Activated naive CD4-positive, alpha-beta T cell treated with anti-CD3 and anti-CD28 coated beads for 36 hours (primary cell): ENCODE measurements around the gene ZNF512. TPM values are rescaled to one million over a fixed set of nuclear protein-coding genes. Genes with fewer than 3 reads are reported as not detected.

Source experiments
- CTCF ChIA-PET: fragments of 350-600 bp; sonication (Branson Sonifier 250); formaldehyde crosslinking; loops from one replicate; lab custom pipeline; 2021; ENCODE audit warnings: antibody characterized with exemption; lab: Charles Lee
- DNase-seq: peaks from one replicate; pipeline ENCODE4 v3.0.0-alpha.2; 2020
- H3K27ac Mint-ChIP-seq: one replicate; pipeline ENCODE4 v1.8.0; 2021; ENCODE audit warnings: mild to moderate bottlenecking, mixed read lengths
- H3K27me3 Mint-ChIP-seq: one replicate; pipeline ENCODE4 v1.8.0; 2021; ENCODE audit warnings: low read depth, mixed read lengths
- H3K36me3 Mint-ChIP-seq: one replicate; pipeline ENCODE4 v1.8.0; 2021; ENCODE audit warnings: low read depth, mixed read lengths
- H3K4me1 Mint-ChIP-seq: one replicate; pipeline ENCODE4 v1.8.0; 2021; ENCODE audit warnings: low read depth, mixed read lengths
- H3K4me3 Mint-ChIP-seq: one replicate; pipeline ENCODE4 v1.8.0; 2021; ENCODE audit warnings: mild to moderate bottlenecking, moderate library complexity, mixed read lengths
- H3K9me3 Mint-ChIP-seq: one replicate; pipeline ENCODE4 v1.8.0; 2021; ENCODE audit warnings: mixed read lengths
- intact Hi-C: fragments of 100-400 bp; cut with micrococcal nuclease; formaldehyde crosslinking; loops from one replicate; pipeline ENCODE4 v1.15.1; 2023
- total RNA-seq, 2 experiments: library from RNA; stranded (reverse); gene quantifications; one replicate each; pipeline ENCODE4 v1.2.3, GENCODE V29; 2021

The ZNF512 gene
- total RNA-seq, 2 experiments from 2014 or later = 34.7 to 35.8 TPM

DNA sequence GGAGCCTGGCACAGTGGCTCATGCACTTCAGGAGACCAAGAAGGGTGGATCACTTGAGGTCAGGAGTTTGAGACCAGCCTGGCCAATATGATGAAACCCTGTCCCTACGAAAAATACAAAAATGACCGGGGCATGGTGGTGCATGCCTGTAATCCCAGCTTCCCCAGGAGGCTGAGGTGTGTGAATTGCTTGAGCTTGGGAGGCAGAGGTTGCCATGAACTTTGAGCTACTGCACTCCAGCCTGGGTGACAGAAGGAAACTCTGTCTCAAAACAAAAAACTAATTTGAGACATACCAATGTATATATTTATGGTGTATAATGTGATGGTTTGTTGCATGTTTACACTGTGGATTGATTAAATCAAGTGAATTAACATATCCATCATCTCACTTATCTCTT is 21.8 kb upstream of the ZNF512 start:
- intact Hi-C loops = no loop called here
- H3K4me3 Mint-ChIP-seq = no peak overlapping the region
- no peak overlapping the region for H3K27ac Mint-ChIP-seq
- CTCF ChIA-PET = interaction anchor here (1.9 kb wide), 1 partner anchor 122 kb away, joined by 5 read pairs; no protein-coding TSS in a partner anchor
- H3K36me3 Mint-ChIP-seq = no peaks in the 10 kb centered on the region
- no peaks in the 10 kb centered on the region for H3K9me3 Mint-ChIP-seq
- DNase-seq = no peak
- no peaks in the 10 kb centered on the region for H3K4me1 Mint-ChIP-seq
- H3K27me3 Mint-ChIP-seq = peaks cover 11% of the 10 kb centered on the region

DNA sequence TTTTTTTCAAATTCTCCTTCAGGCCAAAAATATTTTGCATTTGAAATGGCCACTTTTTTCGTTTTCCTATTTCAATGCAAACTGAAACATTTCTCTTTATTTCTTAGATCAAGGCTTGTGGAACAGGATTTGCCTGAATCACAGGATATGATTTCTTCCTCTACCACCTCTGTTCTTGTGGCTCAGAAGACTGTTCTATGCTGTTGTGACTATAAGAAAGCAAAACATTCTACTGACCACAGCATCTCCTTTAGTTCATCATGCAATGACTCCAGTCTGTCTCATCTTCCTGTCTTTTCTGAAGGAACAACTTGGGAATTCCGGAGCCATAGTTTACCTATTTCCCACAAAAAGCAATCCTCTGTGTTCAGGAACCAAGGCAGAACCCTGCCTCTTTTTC is 16.2 kb upstream of the ZNF512 start:
- peaks cover 23% of the 10 kb centered on the region for H3K27me3 Mint-ChIP-seq
- CTCF ChIA-PET = no interaction called here
- no peak overlapping the region for H3K4me3 Mint-ChIP-seq
- DNase-seq = no peak
- no peak overlapping the region for H3K27ac Mint-ChIP-seq
- no peaks in the 10 kb centered on the region for H3K9me3 Mint-ChIP-seq
- H3K4me1 Mint-ChIP-seq = no peaks in the 10 kb centered on the region
- no peaks in the 10 kb centered on the region for H3K36me3 Mint-ChIP-seq
- intact Hi-C loops = no loop called here

DNA sequence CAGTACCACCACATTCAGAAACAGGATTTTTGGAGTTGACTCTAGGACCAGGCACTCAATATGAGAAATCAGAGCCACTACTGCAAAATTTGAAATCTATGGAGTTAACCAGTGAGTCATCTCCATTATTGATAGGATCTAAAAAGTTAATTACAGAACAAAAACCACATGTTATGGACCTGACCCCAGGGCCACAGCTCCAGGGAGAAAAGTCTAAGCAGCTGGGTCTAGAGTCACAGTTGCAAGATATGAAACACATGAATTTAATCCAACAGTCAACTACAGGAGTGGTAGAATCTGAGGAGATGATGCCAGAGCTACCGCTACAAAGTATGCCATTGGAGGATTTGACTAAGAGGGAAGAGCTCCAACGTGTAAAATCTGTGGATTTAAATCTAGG is 13.4 kb upstream of the ZNF512 start:
- H3K27me3 Mint-ChIP-seq = peaks cover 23% of the 10 kb centered on the region
- no peaks in the 10 kb centered on the region for H3K36me3 Mint-ChIP-seq
- H3K27ac Mint-ChIP-seq = no peak overlapping the region
- CTCF ChIA-PET = no interaction called here
- H3K4me3 Mint-ChIP-seq = no peak overlapping the region
- DNase-seq = no peak
- no peaks in the 10 kb centered on the region for H3K4me1 Mint-ChIP-seq
- intact Hi-C loops = no loop called here
- peaks cover 14% of the 10 kb centered on the region for H3K9me3 Mint-ChIP-seq

DNA sequence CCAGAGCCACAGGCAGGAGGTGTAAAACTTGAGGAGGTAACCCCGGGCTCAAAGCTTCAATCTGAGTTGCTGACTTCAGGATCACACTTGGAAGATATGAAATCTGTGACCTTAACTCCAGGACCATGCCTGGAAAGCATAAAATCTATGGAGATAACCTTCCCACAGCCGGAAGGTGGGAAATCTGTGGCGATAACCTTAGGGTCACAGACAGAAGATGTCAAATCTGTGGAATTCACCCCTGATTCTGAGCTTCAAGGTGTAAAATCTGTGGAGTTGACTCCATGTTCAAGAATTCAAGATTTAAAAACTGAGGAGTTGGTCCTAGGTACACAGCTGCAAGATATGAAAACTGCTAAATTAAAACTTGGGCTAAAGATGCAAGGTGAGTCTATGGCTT is 11.6 kb upstream of the ZNF512 start:
- intact Hi-C loops = no loop called here
- Mint-ChIP-seq H3K27me3 (peaks cover 17% of the 10 kb centered on the region), H3K9me3 (peaks cover 22% of the 10 kb centered on the region), H3K27ac (no peak overlapping the region), H3K4me1 (no peaks in the 10 kb centered on the region), H3K4me3 (no peak overlapping the region), H3K36me3 (no peaks in the 10 kb centered on the region)
- CTCF ChIA-PET = no interaction called here
- DNase-seq = no peak

DNA sequence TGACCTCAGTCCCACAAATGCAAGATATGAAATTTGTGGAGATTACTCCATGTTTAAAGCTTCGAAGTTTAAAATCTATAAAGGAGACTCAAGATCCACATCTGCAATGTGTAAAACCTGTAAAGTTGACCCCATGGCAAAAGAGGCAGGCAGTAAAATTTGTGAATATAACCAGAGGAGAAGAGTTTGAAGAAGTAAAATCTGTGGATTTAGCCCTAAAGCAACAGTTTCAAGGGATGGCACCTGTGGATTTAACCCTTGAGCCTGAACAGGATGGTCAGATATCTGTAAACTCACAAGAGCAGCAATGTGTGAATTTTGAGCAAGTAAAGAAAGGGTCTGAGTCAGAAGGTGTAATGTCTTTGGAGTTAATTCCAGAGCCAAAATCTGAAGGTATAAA is 11.2 kb upstream of the ZNF512 start:
- Mint-ChIP-seq H3K36me3 (no peaks in the 10 kb centered on the region), H3K27me3 (peaks cover 15% of the 10 kb centered on the region), H3K9me3 (peaks cover 25% of the 10 kb centered on the region), H3K4me1 (no peaks in the 10 kb centered on the region), H3K4me3 (no peak overlapping the region), H3K27ac (no peak overlapping the region)
- intact Hi-C loops = no loop called here
- DNase-seq = no peak
- CTCF ChIA-PET = no interaction called here

DNA sequence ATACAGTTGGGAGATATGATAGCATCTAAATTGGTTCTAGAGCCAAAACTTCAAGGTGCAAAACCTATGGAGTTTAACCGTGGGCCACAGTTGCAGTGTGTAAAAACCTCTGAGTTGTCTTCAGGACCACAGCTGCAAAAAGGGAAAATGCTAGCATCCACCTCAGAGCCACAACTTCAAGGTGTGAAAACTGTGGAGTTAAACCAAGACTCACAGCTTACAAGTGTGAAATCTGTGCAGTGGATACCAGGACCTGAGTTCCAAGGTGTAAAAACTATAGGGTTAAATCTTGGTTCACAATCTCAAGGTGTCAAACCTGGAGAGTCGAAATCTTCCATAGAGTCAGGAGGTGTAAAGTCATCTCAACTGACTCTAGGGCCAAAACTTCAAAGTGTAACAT is 10.4 kb upstream of the ZNF512 start:
- Mint-ChIP-seq H3K27me3 (peaks cover 7% of the 10 kb centered on the region), H3K4me3 (no peak overlapping the region), H3K27ac (no peak overlapping the region), H3K4me1 (no peaks in the 10 kb centered on the region), H3K9me3 (peaks cover 32% of the 10 kb centered on the region), H3K36me3 (no peaks in the 10 kb centered on the region)
- intact Hi-C loops = no loop called here
- CTCF ChIA-PET = no interaction called here
- no peak for DNase-seq

DNA sequence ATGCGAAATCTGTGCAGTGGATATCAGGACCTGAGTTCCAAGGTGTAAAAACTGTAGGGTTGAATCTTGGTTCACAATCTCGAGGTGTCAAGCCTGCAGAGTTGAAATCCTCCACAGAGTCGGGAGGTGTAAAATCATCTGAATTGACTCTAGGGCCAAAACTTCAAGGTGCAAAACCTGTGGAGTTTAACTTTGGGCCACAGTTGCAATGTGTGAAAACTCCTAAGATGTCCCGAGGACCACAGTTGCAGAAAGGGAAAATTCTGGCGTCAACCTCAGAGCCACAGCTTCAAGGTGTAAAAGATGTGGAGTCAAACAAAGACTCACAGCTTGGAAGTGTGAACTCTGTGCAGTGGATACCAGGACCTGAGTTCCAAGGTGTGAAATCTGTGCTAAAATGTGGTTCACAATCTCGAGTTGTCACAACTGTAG is 9.8 kb upstream of the ZNF512 start:
- Mint-ChIP-seq H3K27me3 (peaks cover 4% of the 10 kb centered on the region), H3K27ac (no peak overlapping the region), H3K9me3 (peaks cover 38% of the 10 kb centered on the region), H3K4me3 (no peak overlapping the region), H3K36me3 (no peaks in the 10 kb centered on the region), H3K4me1 (no peaks in the 10 kb centered on the region)
- intact Hi-C loops = no loop called here
- DNase-seq = no peak
- CTCF ChIA-PET = no interaction called here

DNA sequence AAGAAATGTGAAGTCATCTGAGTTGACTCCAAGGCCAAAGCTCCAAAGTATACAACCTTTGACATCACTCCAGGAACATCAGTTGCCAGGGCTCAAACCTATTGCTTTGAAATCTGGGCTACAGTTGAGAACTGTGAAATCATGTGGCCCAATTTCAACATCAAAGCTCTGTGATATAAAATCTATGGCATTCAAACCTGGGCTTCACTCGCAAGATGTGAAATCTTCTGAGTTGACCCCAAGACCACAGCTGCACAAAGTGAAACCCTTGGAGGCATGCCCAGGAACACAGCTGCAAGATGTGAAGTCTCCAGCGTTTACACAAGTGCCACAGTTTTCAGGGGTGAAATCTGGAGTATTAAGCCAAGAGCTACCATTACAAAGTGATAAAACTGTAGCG is 9.4 kb upstream of the ZNF512 start:
- no peak overlapping the region for H3K27ac Mint-ChIP-seq
- intact Hi-C loops = no loop called here
- CTCF ChIA-PET = interaction anchor here (0.6 kb wide), 1 partner anchor 109 kb away, joined by 3 read pairs; no protein-coding TSS in a partner anchor
- peaks cover 39% of the 10 kb centered on the region for H3K9me3 Mint-ChIP-seq
- H3K4me3 Mint-ChIP-seq = no peak overlapping the region
- H3K27me3 Mint-ChIP-seq = no peaks in the 10 kb centered on the region
- no peaks in the 10 kb centered on the region for H3K36me3 Mint-ChIP-seq
- DNase-seq = no peak
- H3K4me1 Mint-ChIP-seq = no peaks in the 10 kb centered on the region

DNA sequence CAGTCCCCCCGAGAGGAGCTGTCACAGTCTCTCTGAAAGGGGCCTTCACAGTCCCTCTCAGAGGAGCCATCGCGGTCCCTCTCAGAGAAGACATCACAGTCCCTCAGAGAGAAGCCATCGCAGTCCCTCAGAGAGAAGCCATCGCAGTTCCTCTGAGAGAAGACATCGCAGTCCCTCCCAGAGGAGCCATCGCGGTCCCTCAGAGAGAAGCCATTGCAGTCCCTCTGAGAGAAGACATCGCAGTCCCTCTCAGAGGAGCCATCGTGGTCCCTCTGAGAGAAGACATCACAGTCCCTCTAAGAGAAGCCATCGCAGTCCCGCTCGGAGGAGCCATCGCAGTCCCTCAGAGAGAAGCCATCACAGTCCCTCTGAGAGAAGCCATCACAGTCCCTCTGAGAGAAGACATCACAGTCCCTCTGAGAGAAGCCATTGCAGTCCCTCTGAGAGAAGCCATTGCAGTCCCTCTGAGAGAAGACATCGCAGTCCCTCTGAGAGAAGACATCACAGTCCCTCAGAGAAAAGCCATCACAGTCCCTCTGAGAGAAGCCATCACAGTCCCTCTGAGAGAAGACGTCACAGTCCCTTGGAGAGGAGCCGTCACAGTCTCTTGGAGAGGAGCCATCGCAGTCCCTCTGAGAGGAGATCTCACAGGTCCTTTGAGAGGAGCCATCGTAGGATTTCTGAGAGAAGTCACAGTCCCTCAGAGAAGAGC is 1.3 kb upstream of the ZNF512 start:
- Mint-ChIP-seq H3K4me1 (peaks cover 35% of the 10 kb centered on the region), H3K27ac (no peak overlapping the region), H3K9me3 (peaks cover 27% of the 10 kb centered on the region), H3K36me3 (peaks cover 13% of the 10 kb centered on the region), H3K4me3 (peak overlapping the region; percentile 99), H3K27me3 (no peaks in the 10 kb centered on the region)
- CTCF ChIA-PET = no interaction called here
- DNase-seq = no peak
- intact Hi-C loops = loop anchor here (1.0 to 10.0 kb wide), 4 partner anchors 57 to 367 kb away; partner anchors contain the start of genes ATRAID, CAD, EIF2B4 and SLC5A6

DNA sequence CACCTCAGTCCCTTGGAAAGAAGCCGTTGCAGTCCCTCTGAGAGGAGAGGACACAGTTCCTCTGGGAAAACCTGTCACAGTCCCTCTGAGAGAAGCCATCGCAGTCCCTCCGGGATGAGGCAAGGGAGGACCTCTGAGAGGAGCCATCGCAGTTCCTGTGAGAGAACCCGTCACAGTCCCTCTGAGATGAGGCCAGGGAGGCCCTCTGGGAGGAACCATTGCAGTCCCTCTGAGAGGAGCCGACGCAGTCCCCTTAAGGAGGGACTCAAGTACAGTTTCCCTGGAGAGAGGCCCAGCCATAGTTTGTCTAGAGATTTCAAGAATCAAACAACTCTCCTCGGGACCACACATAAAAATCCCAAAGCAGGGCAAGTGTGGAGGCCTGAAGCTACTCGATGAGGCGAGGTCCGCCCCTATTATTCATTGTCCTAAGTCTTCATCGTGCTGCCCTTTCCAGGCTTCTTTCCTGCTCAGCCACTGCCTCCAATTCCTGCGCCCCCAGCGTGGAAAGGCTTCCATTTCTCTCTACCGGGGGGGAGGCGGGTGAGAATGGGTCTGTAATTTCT is 630 bp upstream of the ZNF512 start:
- Mint-ChIP-seq H3K9me3 (peaks cover 20% of the 10 kb centered on the region), H3K4me1 (peaks cover 42% of the 10 kb centered on the region), H3K27me3 (no peaks in the 10 kb centered on the region), H3K4me3 (peak overlapping the region; percentile 99), H3K36me3 (peaks cover 17% of the 10 kb centered on the region), H3K27ac (peak overlapping the region; percentile 90)
- CTCF ChIA-PET = interaction anchor here (0.7 kb wide), 1 partner anchor 45 kb away, joined by 3 read pairs; no protein-coding TSS in a partner anchor
- no peak for DNase-seq
- intact Hi-C loops = loop anchor here (1.0 to 10.0 kb wide), 4 partner anchors 57 to 367 kb away; partner anchors contain the start of genes ATRAID, CAD, EIF2B4 and SLC5A6

DNA sequence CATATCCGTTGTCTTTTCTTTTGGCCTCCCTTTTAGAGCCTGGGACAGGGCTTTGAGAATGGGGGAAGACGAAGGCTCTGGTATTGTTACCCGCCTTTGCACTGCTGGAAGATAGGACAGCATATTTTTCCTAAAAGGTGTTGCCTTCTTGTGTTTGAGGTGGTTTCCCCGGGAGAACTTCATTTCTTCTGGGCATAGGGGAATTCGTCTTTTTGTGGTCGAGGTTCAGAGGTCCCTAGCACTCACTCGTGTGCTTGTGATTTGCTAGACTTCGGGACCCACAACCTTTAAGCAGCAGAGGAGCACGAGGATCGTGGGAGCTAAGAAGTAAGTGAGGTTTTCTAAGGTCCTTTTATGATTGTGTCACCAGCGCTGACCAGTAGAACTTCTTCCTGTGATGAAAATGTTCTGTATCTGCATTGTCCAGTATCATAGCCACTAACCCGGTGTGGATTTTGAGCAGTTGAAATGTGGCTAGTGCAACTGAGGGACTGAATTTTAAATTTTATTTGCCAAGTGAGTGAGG is 611 bp downstream of the ZNF512 start:
- intact Hi-C loops = loop anchor here (1.0 to 10.0 kb wide), 7 partner anchors 45 to 369 kb away; partner anchors contain the start of genes ATRAID, CAD, IFT172 and NRBP1
- Mint-ChIP-seq H3K9me3 (peaks cover 11% of the 10 kb centered on the region), H3K4me3 (peak overlapping the region; percentile 99), H3K27ac (peak overlapping the region; percentile 90), H3K4me1 (peaks cover 52% of the 10 kb centered on the region), H3K27me3 (no peaks in the 10 kb centered on the region), H3K36me3 (peaks cover 22% of the 10 kb centered on the region)
- no peak for DNase-seq
- CTCF ChIA-PET = no interaction called here

DNA sequence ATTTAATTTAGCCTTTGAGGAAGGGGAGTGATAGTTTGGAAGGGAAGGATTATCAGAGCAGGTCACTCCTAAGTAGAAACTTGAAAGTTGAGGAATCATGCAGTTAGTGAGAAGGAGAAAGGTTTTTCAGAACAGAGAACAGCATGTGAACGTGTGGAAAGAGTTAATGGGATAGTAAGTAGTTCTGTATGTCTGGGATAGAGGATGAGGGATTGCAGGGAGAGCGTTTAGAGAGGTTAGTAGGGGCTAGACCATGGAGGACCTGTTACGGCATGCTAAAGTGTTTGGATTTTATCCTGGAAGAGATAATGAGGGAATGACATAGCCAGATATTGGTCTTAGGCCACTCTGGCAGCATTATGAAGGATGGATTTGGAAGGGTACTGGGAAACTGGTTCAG is 1.8 kb downstream of the ZNF512 start:
- Mint-ChIP-seq H3K4me3 (peak overlapping the region; percentile 99), H3K27ac (no peak overlapping the region), H3K4me1 (peaks cover 60% of the 10 kb centered on the region), H3K36me3 (peaks cover 24% of the 10 kb centered on the region), H3K9me3 (peaks cover 8% of the 10 kb centered on the region), H3K27me3 (no peaks in the 10 kb centered on the region)
- intact Hi-C loops = loop anchor here (5.0 to 10.0 kb wide), 2 partner anchors 98 to 370 kb away; partner anchors contain the start of genes ATRAID, CAD and SLC5A6
- CTCF ChIA-PET = interaction anchor here (1.2 to 1.9 kb wide), 2 partner anchors 10 to 99 kb away, joined by 3 to 6 read pairs; no protein-coding TSS in a partner anchor
- no peak for DNase-seq
